CD4-positive, alpha-beta T cell treated with Interleukin-10 for 1 hour (primary cell): ENCODE measurements around the gene TMA7.

Experiments used
- DNase-seq: peaks from one replicate; pipeline ENCODE4 v3.0.0-alpha.2; 2020

Gene TMA7

DNA sequence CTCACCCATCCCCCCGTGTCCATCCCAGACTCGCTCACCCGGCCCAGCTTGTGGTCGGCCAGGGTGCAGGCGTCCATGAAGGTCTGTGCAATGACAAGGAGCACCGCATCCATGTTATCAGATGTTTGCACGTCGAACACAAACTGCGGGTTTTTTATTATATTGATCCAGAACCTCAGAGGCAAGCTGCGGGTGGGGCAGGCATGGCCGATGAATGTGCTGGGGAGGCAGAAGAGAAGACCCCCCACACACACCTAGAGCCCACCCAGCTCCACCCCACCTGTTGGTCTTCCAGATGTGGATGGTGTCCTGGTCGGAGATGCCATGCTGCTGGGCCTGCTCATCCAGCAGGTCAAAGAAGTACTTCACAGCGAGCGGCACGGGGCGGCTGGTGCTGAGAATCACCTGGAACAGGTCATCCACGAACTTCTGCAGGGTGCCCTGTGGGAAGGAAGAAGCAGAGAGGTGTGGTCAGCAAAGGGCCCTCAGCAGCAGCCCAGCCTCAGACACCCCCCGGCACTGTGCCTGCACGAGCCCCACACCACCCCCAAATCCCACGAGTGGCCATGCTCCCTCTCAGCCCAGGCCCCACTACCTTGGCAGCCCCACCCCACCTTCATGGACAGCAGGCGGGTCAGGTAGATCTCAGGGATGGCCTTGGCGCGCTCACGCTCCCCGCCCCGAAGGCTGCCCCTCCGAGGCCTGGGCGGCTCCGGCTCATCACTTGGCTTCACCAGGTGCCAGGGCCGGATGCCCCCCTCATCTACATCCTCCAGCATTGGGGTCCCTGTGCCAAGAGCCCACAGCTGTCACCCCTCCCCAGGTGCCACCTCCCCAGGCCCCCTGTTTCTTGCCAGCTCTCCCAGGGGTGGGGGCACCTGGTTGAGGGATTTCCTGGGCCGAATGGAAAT lies 30.5 kb upstream of the TMA7 start:
- no peak for DNase-seq

DNA sequence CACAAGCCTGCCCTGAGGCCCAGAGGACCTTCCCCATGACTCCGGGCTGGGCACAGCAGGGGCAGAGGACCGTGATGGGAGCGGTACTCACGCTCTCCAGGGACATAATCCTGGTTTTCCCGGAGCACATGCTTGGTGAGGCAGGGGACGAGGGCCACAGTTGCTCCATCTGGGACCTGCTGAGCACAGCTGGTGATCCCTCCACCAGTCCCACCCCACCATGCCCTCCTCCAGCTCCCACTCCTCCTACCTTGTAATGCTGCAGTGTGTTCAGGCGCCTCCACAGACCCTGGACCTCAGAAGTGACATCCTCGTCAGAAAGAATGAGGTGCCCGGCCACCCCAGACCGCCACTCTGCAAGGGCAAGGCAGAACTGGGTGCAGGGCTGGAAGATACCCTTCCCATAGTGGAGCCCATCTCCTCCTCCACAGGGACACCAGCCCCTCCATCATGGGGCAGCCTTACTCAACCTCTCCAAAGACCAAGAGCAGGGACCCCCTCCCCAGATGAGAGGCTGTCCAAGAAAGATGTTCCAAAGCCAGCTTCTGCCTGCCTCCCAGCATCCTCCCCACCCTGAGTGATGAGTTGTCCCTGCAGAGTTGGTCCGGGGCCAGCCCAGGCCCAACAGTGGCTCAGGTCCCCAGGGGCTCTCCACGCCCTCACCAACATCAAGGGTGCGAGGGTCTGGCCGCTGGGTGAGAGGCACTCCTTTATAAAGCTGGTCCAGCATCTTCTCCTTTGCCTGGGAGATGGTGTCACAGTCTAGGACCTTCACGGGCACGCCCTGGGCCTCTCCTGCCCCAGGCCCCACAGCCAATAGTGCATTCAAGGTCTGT lies 29.6 kb upstream of the TMA7 start:
- no peak for DNase-seq

DNA sequence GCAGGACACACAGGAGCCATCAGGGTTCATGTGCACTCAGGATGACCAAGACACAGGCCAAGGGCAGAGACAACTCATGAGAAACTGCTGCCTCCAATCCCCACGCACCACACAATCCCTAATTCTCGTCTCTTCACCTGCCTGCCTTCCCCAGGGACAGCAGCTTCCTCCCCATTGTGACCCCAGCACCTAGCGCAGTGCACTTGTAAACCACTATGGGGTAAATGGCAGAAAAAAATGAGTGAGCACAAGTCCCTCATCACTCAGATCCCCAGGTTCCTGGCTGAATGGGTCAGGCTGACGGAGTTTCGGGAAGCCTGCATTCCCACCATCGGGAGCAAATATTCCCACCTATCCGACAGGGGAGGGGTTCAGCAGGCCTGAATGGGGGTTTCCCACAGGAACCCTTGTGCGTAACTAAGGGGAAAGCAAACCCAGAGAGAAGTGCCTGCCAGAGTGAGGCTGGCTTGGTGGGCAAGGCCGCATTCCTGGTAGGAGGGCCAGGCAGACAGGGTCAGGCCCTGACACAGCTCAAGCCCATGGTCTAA lies 28.9 kb upstream of the TMA7 start:
- no peak for DNase-seq

DNA sequence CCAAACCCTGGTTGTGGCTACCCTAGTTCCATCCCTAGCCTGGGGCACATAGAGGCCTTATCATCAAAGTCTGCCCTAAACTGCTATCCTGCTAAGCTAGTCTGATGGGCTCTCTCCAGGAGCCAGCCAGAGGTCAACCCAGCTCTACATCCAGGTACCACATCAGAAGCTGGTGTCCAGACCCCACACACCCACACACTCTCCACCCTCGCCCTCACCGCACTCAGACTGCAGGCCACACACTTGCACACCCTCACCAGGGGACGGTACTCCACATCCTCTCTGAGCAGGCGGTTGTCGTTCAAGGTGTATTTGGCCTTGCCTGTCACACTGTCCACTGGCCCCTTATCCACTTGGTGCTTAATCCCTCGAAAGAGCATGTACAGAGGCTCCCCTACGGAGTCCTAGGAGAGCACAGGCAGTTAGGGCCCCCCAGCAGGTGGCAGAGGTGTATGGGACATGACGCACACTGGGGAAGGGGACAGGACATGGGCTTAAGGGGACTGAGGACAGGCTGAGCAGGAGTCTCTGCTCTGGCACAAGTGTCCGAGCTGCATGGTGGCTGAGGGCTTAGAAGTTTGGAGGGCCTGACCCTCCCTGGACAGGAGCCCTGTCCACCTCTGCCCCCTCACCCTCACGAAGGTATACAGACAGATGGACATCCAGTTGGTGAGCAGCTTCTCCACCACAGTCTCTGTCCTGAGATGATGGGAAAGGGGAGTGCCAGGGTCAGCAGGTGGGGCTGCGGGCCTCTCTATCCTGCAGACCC lies 28.3 kb upstream of the TMA7 start:
- no peak for DNase-seq

DNA sequence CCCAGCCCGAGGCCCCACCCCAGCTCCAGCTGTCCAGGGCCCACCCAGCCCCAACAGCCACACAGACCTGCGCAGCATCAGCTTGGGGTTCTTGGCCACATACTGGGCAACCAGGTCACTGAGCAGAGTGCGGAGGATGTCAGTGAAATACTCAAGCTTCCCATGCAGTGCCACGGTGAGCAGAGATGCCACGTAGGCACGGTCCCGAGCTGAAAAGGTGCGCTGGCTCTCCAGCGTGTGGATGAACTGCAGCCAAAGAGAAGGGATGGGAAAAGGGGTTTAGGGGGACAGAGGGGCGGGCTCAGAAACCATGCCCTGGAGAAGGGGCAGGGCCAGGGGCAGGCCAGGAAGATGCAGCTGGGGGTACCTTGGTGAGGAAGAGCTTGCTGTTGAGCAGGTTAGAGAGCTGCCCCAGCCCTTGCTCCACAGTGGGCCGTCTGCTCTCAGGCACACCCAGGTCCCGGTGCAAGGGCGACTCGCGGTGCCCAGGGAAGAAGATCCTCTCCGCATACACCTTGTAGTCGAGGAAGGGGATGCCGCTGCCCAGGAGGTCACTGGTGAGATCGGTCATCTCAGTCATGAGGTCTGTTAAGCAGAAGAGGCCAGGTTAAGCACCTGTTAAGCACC lies 27.6 kb upstream of the TMA7 start:
- no peak for DNase-seq

DNA sequence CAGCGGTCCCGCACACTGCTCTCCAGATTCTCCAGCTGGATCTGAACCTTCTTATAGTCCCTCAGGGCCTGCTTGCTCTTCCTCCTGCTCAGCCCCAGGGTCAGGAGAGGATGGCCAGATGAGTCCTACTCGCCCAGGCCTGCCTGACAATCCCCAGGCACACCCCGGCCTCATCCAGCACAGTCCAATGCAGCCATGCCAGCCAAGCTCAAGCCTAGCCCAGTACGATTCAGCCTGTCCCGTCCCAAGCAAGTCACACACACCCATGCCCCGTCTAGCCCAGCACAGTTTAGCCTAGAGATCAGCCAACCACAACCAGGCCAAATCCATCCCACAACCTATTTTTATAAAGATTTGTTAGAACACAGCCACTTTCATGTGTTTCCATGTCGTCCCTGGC lies 27.0 kb upstream of the TMA7 start:
- no peak for DNase-seq

DNA sequence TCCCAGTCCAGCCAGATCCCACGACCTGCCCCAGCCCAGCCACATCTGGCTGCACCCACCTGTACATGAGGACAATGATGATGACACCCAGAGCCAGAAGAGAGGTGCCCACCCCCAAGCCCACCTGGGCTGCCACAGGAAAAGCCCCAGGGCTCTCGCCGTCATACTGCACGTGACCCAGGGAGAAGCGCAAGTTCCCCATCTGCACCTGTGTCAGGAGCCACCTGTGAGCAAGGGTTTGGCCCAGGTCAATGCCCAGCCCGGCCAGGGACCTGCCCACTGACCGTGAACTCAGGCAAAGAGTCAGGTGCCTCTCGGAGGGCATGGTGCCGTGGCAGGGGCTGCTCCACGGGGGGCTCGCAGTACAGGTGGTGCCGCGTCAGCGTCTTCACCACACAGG lies 26.4 kb upstream of the TMA7 start:
- no peak for DNase-seq

DNA sequence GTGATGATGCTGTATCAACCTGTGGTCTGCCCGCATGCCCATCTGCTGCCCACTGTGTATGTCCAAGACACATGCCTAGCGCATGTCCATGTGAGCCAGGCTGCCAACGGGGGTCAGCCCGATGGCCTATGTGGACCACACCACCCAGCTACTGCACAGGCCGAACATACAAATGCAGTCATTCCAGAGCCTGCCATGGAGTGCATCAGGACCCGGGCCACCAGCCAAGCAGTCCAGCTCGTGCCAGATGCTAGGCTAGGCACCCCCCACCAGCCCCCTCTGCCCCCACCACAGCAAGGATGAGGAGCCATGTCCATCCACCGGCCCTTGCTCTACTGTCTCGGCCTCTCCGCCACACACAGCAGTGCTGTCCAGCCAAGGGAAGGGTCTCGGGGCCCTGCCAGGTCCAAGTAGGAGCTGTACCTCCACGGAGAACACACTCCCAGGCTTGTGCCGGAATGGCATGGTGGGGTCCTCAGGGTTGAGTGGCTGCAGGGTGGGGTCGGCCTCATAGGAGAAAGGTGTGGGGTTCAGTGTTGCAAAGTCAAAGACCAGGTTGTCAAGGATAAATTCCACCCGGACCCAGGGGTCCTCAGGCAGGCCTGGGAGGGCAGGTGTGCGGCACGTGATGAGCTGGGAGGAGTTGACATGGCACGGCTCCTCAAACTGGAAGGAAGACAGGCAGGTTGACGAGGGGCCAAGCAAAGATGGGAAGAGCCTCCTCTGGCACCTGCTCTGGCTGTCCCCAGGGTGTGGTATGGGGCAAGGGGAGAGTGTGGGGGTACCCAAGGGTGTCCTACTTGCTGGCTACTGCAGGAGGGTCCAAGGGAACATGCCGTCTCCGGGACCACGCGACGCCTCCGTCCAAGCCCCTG lies 25.4 kb upstream of the TMA7 start:
- no peak for DNase-seq

DNA sequence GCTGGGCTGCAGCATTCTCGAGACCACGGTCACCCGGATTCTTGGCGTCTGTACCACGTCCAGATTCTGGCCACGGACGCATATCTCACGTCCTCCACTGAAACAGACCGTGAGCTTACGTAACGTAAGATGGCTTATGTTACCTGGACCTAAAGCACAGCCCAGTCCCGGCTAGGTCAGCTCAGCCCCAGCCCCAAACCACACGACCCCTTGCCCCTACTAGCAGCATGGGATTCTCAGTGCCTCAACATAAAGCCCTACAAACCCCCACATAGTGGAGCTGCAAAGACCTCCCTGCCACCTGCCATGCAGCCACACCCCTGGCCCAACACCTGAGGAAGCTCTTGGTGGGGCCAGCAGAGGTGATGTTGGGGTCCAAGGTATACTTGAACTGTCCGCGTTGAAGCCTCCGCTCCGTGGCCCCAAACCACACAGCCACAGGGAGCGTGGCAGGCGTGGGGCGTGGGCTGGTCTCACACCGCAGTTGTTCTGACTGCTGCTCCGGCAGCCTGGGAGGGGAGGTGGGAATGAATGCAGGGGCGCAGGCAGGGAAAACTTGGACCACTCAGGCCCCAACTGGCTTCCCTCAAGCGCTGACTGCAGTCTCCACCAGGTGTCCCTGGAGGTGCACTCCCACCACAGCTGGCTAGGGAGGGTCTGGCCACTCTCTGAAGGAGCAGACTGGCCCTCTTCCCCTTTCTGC lies 24.7 kb upstream of the TMA7 start:
- no peak for DNase-seq

DNA sequence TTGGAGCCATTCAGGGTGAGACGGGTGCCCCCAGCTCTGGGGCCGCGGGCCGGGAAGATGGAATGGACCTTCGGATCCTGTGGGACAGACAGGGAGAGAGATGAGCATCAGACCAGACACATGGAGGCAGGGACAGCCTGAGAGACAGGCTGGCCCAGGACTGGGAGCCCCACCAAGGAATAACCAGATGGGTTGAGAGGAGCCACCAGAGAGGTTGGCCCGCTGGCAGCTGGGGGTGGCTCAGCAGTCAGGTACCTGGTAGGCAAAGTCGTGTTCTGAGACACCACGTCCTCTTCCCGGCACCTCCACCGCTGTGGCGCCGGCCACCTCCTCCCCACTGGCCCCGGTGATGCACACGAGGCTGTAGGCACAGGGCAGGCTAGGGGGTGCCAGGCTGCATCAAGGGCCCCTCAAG lies 24.0 kb upstream of the TMA7 start:
- DNase-seq, result no peak

DNA sequence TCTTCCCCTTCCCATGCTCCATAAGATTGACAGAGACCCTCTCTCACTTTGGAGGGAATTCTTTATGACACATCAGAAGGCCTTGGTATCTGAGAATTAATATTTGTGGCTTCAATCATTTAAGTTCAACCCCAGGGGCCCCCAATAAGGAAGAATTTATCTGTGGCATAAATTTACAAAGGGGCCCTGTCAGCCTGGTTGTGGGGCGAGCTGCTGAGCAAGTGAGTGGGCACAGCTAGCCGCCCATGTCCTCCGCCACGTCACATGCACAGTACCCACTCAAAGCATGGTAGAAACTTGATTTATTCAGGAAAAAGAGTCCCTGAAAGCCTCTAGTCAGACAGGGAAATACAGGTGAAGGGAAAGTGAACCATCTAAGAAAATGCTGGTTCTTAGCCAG lies 23.5 kb upstream of the TMA7 start:
- DNase-seq, result no peak

DNA sequence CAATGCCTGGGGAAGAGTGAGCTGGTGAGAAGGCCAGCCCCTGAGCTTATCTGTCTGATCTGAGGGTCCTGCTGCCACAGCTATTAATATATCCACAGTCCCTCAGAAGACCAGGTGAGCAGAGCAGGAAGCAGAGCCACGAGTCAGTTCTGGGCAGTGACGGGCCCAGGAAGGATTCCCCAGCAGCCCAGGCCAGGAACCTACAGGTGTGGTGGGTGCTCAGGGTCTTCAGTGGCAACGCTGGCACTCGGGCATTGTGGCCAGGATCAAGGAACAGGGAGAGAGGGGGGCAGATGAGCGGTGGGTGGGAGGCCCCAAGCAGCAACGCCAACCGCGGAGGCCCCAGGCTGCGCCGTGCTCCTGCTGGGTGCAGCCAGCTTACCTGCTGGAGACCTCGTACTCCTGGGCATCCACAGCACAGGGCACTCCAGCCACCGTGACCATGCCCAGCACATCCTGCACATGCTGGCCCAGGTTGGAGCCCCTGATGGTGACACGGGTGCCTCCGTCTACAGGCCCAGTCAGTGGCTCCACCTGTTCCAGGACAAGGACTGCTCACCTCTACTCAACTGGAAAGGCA lies 22.4 kb upstream of the TMA7 start:
- DNase-seq, result no peak

DNA sequence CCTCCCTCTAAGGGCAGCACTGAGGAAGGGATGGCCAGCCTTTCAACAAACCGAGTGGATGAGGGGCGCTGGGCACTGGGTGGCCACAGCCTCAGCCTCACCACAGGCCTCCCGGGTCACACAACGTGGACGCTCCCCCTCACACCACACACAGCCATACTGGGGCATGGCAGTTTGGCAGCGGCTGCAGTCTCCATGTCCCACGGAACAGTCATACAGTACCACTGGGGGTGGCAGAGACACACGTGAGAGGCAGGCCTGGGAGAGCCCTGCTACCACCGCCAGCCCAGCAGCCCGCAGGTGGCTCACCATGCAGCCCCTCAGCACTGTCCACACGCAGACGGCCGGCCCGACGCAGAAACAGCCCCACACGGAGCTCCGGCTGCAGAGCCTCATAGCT lies 21.9 kb upstream of the TMA7 start:
- no peak for DNase-seq

DNA sequence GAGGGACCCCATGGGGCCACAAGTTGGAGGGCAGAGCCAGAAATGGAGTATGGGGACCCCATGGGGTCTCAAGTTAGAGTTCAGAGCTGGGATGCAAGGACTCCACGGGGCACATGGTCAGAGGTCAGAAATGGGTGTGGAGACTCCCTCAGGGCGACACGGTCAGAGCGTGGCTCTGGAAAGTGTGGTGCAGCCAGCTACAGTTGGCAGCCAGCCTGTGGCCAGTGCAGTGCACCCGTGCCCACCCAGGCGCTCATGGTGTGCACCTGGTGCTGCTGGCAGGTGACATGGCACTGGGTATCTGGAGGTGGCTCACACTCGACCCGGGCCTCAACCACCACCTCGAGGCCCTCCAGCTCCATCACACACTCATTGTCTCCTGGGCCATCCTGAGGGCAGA lies 21.4 kb upstream of the TMA7 start:
- DNase-seq, result no peak

DNA sequence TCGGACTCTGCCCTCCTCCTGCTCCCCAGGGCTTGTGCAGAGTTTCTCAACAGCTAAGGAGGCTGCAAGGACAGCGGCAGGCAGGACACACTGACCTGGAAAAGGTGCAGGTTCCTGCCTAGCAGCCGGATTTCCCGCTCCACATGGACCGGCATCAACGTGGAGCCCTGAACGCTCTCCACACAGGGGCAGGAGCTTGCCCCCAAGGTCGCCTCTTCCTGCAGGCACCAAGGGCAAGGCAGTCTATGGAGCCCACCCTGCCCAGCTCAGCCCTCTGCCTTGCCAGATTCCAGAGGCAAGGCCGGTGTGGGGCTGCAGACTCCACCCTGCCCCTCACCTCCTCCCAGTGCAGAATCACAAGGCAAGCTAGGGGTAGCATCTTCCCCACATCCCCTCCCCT lies 20.9 kb upstream of the TMA7 start:
- no peak for DNase-seq

DNA sequence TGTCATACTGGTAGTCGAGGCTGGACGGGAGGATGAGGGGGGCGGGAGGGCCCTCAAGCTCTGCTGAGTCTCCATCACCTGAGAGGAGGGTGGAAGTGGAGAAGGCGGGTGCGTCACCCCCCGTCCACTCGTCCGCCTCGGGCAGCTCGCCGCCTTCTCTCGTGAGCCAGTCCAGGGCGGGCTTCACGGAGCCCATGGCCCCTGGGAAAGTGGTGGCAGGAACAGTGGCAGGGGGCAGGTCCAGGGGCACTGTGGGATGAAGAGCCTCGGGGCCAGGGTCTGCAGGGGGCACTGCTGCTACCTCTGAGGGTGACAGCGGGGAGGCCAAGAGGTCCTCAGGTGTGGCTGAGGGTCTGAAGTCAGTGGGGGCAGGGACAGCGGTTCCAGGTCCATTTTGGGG lies 20.5 kb upstream of the TMA7 start:
- DNase-seq, result no peak

DNA sequence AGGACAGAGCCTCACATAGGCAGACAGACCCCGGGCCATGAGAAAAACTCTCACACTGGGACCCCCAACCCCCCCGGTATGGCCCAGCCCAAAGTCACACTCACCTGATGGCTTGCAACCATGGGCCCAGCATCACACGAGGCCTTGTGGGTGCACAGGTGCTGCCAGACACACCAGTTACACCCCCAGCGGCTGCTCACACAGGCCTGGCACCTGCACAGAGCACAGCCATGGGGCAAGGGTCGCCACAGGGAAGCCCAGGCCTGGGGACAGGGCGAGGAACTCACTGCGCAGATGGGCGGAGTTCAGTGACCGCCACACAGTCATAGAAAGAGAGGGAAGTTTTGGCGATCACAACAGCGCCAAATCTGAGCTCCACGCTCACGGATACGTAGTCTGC lies 19.5 kb upstream of the TMA7 start:
- DNase-seq, result no peak

DNA sequence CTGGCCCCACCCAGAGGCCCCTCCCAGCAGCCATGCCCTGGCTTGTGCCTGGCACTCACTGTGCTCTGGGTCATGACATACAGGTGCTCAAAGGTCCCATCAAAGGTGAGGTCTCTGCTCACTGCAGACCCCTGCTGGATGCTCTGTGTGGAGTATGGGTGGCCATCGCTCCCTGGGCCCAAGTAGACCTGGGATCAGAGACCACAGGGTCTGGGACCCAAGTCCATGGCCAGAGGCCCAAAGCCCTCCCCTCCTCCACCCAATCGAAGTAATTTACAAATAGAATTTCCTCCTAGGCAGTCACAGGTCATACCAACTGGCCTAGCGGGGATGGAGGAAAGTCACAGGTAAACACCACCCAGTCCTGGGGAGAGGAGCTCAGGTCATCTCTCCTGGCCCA lies 17.8 kb upstream of the TMA7 start:
- DNase-seq, result no peak

DNA sequence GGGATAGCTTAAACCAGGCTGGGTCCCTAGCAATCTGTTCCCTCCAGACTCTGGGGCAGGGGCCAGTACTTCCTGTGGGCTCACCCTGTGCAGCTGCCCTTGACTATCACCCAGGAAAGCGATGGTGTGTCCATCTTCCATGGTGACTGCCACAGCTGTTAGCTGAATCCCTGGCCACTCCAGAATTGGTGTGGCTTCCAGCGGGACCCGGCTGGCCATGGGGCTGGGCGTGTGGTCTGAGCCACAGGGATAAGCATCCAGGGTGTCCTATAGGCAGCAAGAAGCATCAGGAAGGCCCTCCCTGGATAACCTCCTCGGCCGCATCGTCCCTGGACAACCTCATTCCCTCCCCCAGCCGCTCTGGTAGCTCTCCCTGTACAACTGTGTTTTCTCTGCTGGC lies 17.4 kb upstream of the TMA7 start:
- no peak for DNase-seq

DNA sequence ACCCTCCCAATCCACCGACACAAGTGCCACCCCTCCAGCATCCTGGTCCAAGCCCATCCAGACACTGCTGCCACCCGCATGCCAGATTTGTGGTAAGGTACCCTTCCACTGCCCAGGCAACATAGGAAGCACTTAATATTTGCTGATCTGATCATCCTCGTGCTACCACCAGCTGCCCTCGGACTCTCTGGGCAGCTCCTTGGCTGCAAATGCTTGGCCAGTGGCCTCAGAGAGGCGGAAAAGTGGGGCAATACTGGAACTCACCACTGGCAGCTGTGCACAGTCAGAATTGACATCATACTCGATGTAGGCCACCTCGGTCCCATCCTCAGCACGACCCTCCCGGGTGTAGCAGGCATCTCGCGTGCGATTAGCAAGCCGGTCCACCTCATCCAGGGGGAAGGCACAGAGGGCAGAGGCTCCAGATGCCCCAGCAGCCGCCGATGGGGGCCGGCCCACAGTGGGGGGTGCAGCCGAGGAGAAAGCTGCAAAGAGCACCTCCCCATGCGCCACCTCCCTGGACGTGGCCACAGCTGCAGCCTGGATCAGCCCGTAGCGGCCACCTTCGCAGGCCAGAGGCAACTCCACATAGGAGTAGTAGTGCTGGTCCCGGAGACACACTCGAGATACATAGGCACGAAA lies 16.7 kb upstream of the TMA7 start:
- DNase-seq, result no peak
